HEK293 (cell line): ENCODE measurements around the gene HHAT.

Experiments used
- CTCF ChIA-PET: fragments of 350-600 bp; formaldehyde crosslinking; extraction: SDS; loops from one replicate; lab custom pipeline; 2021; ENCODE audit warnings: antibody characterized with exemption; lab: Yijun Ruan, JAX
- POLR2A ChIA-PET: fragments of 300-600 bp; formaldehyde crosslinking; extraction: SDS; loops from one replicate; lab custom pipeline; 2020; ENCODE audit warnings: antibody characterized with exemption, inconsistent platforms; lab: Yijun Ruan, JAX
- H3K27ac ChIP-seq: fragments of 200-500 bp; sonication (Bioruptor generic); 2 replicates; pipeline ENCODE4 v1.5.1; 2014; ENCODE audit warnings: low read depth, low read length, control low read depth, inconsistent platforms; ENCODE audit errors: extremely low read depth
- H3K36me3 ChIP-seq, 2 experiments: fragments of 200-500 bp in 1 of 2; sonication (Bioruptor generic) in 1 of 2; 1 replicate in 1 of 2; 2 replicates in 1 of 2; pipeline ENCODE4 v1.5.1; 2014 to 2017; ENCODE audit warnings: inconsistent platforms in 2 of 2, low read length in 2 of 2; ENCODE audit not compliant: control insufficient read depth in 2 of 2, insufficient read depth in 1 of 2
- H3K4me1 ChIP-seq: fragments of 200-500 bp; sonication (Bioruptor generic); 2 replicates; pipeline ENCODE4 v1.5.1; 2014; ENCODE audit warnings: mild to moderate bottlenecking, low read length, inconsistent platforms; ENCODE audit not compliant: control insufficient read depth, insufficient read depth
- H3K4me3 ChIP-seq: 2 replicates; pipeline ENCODE4 v1.5.1; 2011; ENCODE audit warnings: low read depth, mild to moderate bottlenecking, control low read depth, low read length, moderate library complexity
- H3K9me3 ChIP-seq: fragments of 200-500 bp; sonication (Bioruptor generic); 2 replicates; pipeline ENCODE4 v1.5.1; 2014; ENCODE audit warnings: low read depth, low read length, inconsistent platforms; ENCODE audit not compliant: control insufficient read depth, insufficient read depth
- AEBP2 ChIP-seq: fragments of 450-650 bp; formaldehyde crosslinking; IDR thresholded peaks from 2 replicates; pipeline ENCODE4 v1.5.1; 2016; ENCODE audit warnings: missing biosample characterization, missing genetic modification characterization, borderline replicate concordance
- GFI1B ChIP-seq: fragments of 450-650 bp; formaldehyde crosslinking; IDR thresholded peaks from 2 replicates; pipeline ENCODE4 v1.5.1; 2016; ENCODE audit warnings: missing biosample characterization, missing genetic modification characterization
- GLIS1 ChIP-seq: fragments of 450-650 bp; formaldehyde crosslinking; IDR thresholded peaks from 2 replicates; pipeline ENCODE4 v1.5.1; 2016; ENCODE audit warnings: missing biosample characterization, missing genetic modification characterization
- PATZ1 ChIP-seq: fragments of 450-650 bp; formaldehyde crosslinking; IDR thresholded peaks from 2 replicates; pipeline ENCODE4 v1.5.1; 2016; ENCODE audit warnings: missing biosample characterization, missing genetic modification characterization
- SP7 ChIP-seq: fragments of 450-650 bp; formaldehyde crosslinking; IDR thresholded peaks from 2 replicates; pipeline ENCODE4 v1.5.1; 2016; ENCODE audit warnings: missing biosample characterization, missing genetic modification characterization
- YY2 ChIP-seq: fragments of 450-650 bp; formaldehyde crosslinking; IDR thresholded peaks from 2 replicates; pipeline ENCODE4 v1.5.1; 2016; ENCODE audit warnings: missing biosample characterization, missing genetic modification characterization
- ZNF132 ChIP-seq: fragments of 450-650 bp; formaldehyde crosslinking; IDR thresholded peaks from 2 replicates; pipeline ENCODE4 v1.5.1; 2017; ENCODE audit warnings: missing biosample characterization, missing genetic modification characterization, borderline replicate concordance
- ZNF138 ChIP-seq: fragments of 450-650 bp; formaldehyde crosslinking; IDR thresholded peaks from 2 replicates; pipeline ENCODE4 v1.5.1; 2016; ENCODE audit warnings: missing biosample characterization, missing genetic modification characterization, borderline replicate concordance
- ZNF155 ChIP-seq: fragments of 450-650 bp; formaldehyde crosslinking; IDR thresholded peaks from 2 replicates; pipeline ENCODE4 v1.5.1; 2016; ENCODE audit warnings: missing biosample characterization, missing genetic modification characterization
- ZNF2 ChIP-seq: fragments of 450-650 bp; formaldehyde crosslinking; IDR thresholded peaks from 2 replicates; pipeline ENCODE4 v1.5.1; 2016; ENCODE audit warnings: missing biosample characterization, missing genetic modification characterization
- ZNF274 ChIP-seq, 2 experiments: fragments of 200-500 bp in 1 of 2; fragments of 450-650 bp in 1 of 2; sonication (Bioruptor generic) in 1 of 2; formaldehyde crosslinking in 1 of 2; IDR thresholded peaks; 2 replicates each; pipeline versions ENCODE4 v1.5.1 to v1.6.1; 2014 to 2016; ENCODE audit warnings: borderline replicate concordance in 1 of 2, inconsistent platforms in 1 of 2, low read length in 1 of 2, missing biosample characterization in 1 of 2, missing genetic modification characterization in 1 of 2
- ZNF280C ChIP-seq: fragments of 450-650 bp; formaldehyde crosslinking; IDR thresholded peaks from 2 replicates; pipeline ENCODE4 v1.5.1; 2016; ENCODE audit warnings: missing biosample characterization, missing genetic modification characterization
- ZNF335 ChIP-seq: fragments of 450-650 bp; formaldehyde crosslinking; conservative IDR thresholded peaks from 2 replicates; pipeline ENCODE4 v1.5.1; 2016; ENCODE audit warnings: missing biosample characterization, missing genetic modification characterization
- ZNF555 ChIP-seq: fragments of 450-650 bp; formaldehyde crosslinking; conservative IDR thresholded peaks from 2 replicates; pipeline ENCODE4 v1.5.1; 2017; ENCODE audit warnings: missing biosample characterization, mild to moderate bottlenecking, missing genetic modification characterization, inconsistent platforms
- ZNF596 ChIP-seq: fragments of 450-650 bp; IDR thresholded peaks from 2 replicates; pipeline ENCODE4 v1.5.0; 2018; ENCODE audit warnings: missing biosample characterization, mild to moderate bottlenecking, missing genetic modification characterization, moderate library complexity
- ZNF600 ChIP-seq: fragments of 450-650 bp; formaldehyde crosslinking; IDR thresholded peaks from 2 replicates; pipeline ENCODE4 v1.5.1; 2016; ENCODE audit warnings: missing biosample characterization, missing genetic modification characterization
- ZNF610 ChIP-seq: fragments of 450-650 bp; formaldehyde crosslinking; IDR thresholded peaks from 2 replicates; pipeline ENCODE4 v1.5.1; 2016; ENCODE audit warnings: missing biosample characterization, missing genetic modification characterization, borderline replicate concordance
- ZNF623 ChIP-seq: fragments of 450-650 bp; formaldehyde crosslinking; IDR thresholded peaks from 2 replicates; pipeline ENCODE4 v1.5.1; 2016; ENCODE audit warnings: missing biosample characterization, missing genetic modification characterization
- ZNF660 ChIP-seq: fragments of 450-650 bp; IDR thresholded peaks from 2 replicates; pipeline ENCODE4 v1.5.1; 2018; ENCODE audit warnings: missing biosample characterization, mild to moderate bottlenecking, missing genetic modification characterization
- ZNF792 ChIP-seq: fragments of 450-650 bp; formaldehyde crosslinking; IDR thresholded peaks from 2 replicates; pipeline ENCODE4 v1.5.1; 2016; ENCODE audit warnings: missing biosample characterization, missing genetic modification characterization
- ZNF837 ChIP-seq: fragments of 450-650 bp; formaldehyde crosslinking; IDR thresholded peaks from 2 replicates; pipeline ENCODE4 v1.5.1; 2016; ENCODE audit warnings: missing biosample characterization, missing genetic modification characterization
- ZSCAN18 ChIP-seq: fragments of 450-650 bp; formaldehyde crosslinking; IDR thresholded peaks from 2 replicates; pipeline ENCODE4 v1.5.1; 2016; ENCODE audit warnings: missing biosample characterization, missing genetic modification characterization
- ZSCAN4 ChIP-seq: fragments of 450-650 bp; formaldehyde crosslinking; IDR thresholded peaks from 2 replicates; pipeline ENCODE4 v1.5.1; 2017; ENCODE audit warnings: missing biosample characterization, missing genetic modification characterization

The HHAT gene

GRCh38 chr1:210594605-210595004, 265.9 kb downstream of the HHAT start (continued):
- TF ChIP-seq PATZ1 (tag by site-specific recombination) (no peak), ZNF600 (tag by site-specific recombination) (no peak), SP7 (tag by site-specific recombination) (no peak), ZSCAN4 (no peak), ZNF596 (tag by site-specific recombination) (no peak), ZNF138 (no peak), ZNF2 (tag by site-specific recombination) (no peak)

- Histone ChIP-seq H3K4me1 (no peaks in the 10 kb centered on the region; the same call in 1 of the 2 replicates), H3K27ac (no peak overlapping the region), H3K36me3 (no peaks in the 10 kb centered on the region), H3K4me3 (no peak overlapping the region), H3K9me3 (no peaks in the 10 kb centered on the region)
- POLR2A ChIA-PET: no interaction called here
- TF ChIP-seq ZNF623 (tag by site-specific recombination): no peak
- TF ChIP-seq ZNF837: no peak
- no peak for TF ChIP-seq GLIS1 (tag by site-specific recombination)
- no peak for TF ChIP-seq ZNF280C (tag by site-specific recombination)
- TF ChIP-seq AEBP2 (tag by site-specific recombination): no peak
- TF ChIP-seq ZNF274 (IDR thresholded peaks at IDR 0.05; ENCODE audit: low read length): no peak
- TF ChIP-seq ZNF274 (tag by site-specific recombination; IDR thresholded peaks at IDR 0.05; ENCODE audit: borderline replicate concordance): no peak
- no peak for TF ChIP-seq YY2 (tag by site-specific recombination)
- no peak for TF ChIP-seq ZNF610
- TF ChIP-seq ZNF335: no peak
- TF ChIP-seq ZNF792 (tag by site-specific recombination): no peak
- no peak for TF ChIP-seq ZSCAN18
- TF ChIP-seq ZNF660 (tag by site-specific recombination): no peak
- no peak for TF ChIP-seq ZNF155 (tag by site-specific recombination)
- no peak for TF ChIP-seq GFI1B
- TF ChIP-seq ZNF132 (tag by site-specific recombination): no peak
- TF ChIP-seq ZNF555 (tag by site-specific recombination): no peak
- CTCF ChIA-PET: interaction anchor here (0.7 to 1.2 kb wide), 3 partner anchors 10 to 537 kb away, joined by 3 to 5 read pairs (median 3); partner anchors contain the start of gene KCNH1
Observed at GRCh38 chr1:210596641-210597040, 267.9 kb downstream of the HHAT start.
